ENCODE results near the gene DYNLT4. TPM values are rescaled to one million over a fixed set of nuclear protein-coding genes. Genes with fewer than 3 reads are reported as not detected.

The DYNLT4 gene
- total and polyA plus RNA-seq, 2 of the 13 experiments (the other 11 are each of a cell fraction or from before 2014, with no cell fraction given): 0.77 TPM; not detected in 1

GRCh38 chr1:44807364-44808062, 362 bp upstream of the DYNLT4 start (continued):
- no peak for TF ChIP-seq CENPX (CRISPR knock-in tag; IDR thresholded peaks at IDR 0.05)
- TF ChIP-seq ZNF33B (CRISPR knock-in tag; IDR thresholded peaks at IDR 0.05): peak; percentile 84
- no peak for TF ChIP-seq ZKSCAN1 (IDR thresholded peaks at IDR 0.05; ENCODE audit: low read length)
- peak; percentile 77 for TF ChIP-seq ARNT2 (CRISPR knock-in tag; IDR thresholded peaks at IDR 0.05; ENCODE audit: low read depth)
- peak; percentile 80 for TF ChIP-seq AHDC1 (CRISPR knock-in tag; IDR thresholded peaks at IDR 0.05; ENCODE audit: borderline replicate concordance)
- TF ChIP-seq ZNF652 (CRISPR knock-in tag; IDR thresholded peaks at IDR 0.05; ENCODE audit: borderline replicate concordance, low read depth): peak; percentile 7; the same call in 1 of the 2 replicates
- TF ChIP-seq ZFP41 (CRISPR knock-in tag; IDR thresholded peaks at IDR 0.05; ENCODE audit: borderline replicate concordance): peak; percentile 94; the same call in 1 of the 2 replicates
- TF ChIP-seq ZNF382 (CRISPR knock-in tag; IDR thresholded peaks at IDR 0.05; ENCODE audit: borderline replicate concordance): no peak
- peak; percentile 47; the same call in 1 of the 2 replicates for TF ChIP-seq NR1H2 (CRISPR knock-in tag; IDR thresholded peaks at IDR 0.05; ENCODE audit: borderline replicate concordance, low read depth)
- TF ChIP-seq MBNL3 (CRISPR knock-in tag; conservative IDR thresholded peaks at IDR 0.05): no peak
- TF ChIP-seq, protein P1, sequence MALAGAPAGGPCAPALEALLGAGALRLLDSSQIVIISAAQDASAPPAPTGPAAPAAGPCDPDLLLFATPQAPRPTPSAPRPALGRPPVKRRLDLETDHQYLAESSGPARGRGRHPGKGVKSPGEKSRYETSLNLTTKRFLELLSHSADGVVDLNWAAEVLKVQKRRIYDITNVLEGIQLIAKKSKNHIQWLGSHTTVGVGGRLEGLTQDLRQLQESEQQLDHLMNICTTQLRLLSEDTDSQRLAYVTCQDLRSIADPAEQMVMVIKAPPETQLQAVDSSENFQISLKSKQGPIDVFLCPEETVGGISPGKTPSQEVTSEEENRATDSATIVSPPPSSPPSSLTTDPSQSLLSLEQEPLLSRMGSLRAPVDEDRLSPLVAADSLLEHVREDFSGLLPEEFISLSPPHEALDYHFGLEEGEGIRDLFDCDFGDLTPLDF (CRISPR knock-in tag; IDR thresholded peaks at IDR 0.05): no peak
- TF ChIP-seq ZNF761 (CRISPR knock-in tag; conservative IDR thresholded peaks at IDR 0.05): peak; percentile 6; the same call in 1 of the 2 replicates
- TF ChIP-seq REL (CRISPR knock-in tag; conservative IDR thresholded peaks at IDR 0.05): peak; percentile 53
- TF ChIP-seq HES4 (CRISPR knock-in tag; IDR thresholded peaks at IDR 0.05; ENCODE audit: borderline replicate concordance): peak; percentile 86
- TF ChIP-seq MATR3 (CRISPR knock-in tag; IDR thresholded peaks at IDR 0.05): no peak
- TF ChIP-seq, protein P2, sequence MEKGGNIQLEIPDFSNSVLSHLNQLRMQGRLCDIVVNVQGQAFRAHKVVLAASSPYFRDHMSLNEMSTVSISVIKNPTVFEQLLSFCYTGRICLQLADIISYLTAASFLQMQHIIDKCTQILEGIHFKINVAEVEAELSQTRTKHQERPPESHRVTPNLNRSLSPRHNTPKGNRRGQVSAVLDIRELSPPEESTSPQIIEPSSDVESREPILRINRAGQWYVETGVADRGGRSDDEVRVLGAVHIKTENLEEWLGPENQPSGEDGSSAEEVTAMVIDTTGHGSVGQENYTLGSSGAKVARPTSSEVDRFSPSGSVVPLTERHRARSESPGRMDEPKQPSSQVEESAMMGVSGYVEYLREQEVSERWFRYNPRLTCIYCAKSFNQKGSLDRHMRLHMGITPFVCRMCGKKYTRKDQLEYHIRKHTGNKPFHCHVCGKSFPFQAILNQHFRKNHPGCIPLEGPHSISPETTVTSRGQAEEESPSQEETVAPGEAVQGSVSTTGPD (CRISPR knock-in tag; IDR thresholded peaks at IDR 0.05): peak; percentile 85; the same call in 1 of the 2 replicates
- peak; percentile 86; the same call in 1 of the 2 replicates for TF ChIP-seq HOXA5 (CRISPR knock-in tag; IDR thresholded peaks at IDR 0.05)
- TF ChIP-seq STAG1 (CRISPR knock-in tag; IDR thresholded peaks at IDR 0.05): no peak
- TF ChIP-seq ZEB1 (IDR thresholded peaks at IDR 0.05; ENCODE audit: insufficient replicate concordance, low read depth): no peak
- peak; percentile 89 for TF ChIP-seq ZNF232 (CRISPR knock-in tag; IDR thresholded peaks at IDR 0.05; ENCODE audit: borderline replicate concordance)
- TF ChIP-seq ZNF703 (CRISPR knock-in tag; IDR thresholded peaks at IDR 0.05; ENCODE audit: borderline replicate concordance): 0 out of 2 replicates have a peak, but pooled peaks have one; percentile 21
- TF ChIP-seq ZNF431 (CRISPR knock-in tag; IDR thresholded peaks at IDR 0.05; ENCODE audit: borderline replicate concordance, low read depth): peak; percentile 62
